ENCODE measurements around the gene OR1S2.
"Not testable (repeated sequence)": the region's sequence is repeated elsewhere in the genome, so short reads cannot be mapped to it uniquely, and the experiment has no call there.

Gene OR1S2

GRCh38 chr11:58204042-58204441 is at the start of gene OR1S2:
TSS of gene OR1S2 (minus strand) at chr11:58204142. CDS start at chr11:58204142, 0 bp downstream.
- FAIRE-seq: no peak

GRCh38 chr11:58243954-58244353 is 40.0 kb upstream of the OR1S2 start:
- peak; percentile 30 for FAIRE-seq

- FAIRE-seq: no peak
Measured at GRCh38 chr11:58227956-58228615, 24.1 kb upstream of the OR1S2 start.

- FAIRE-seq: no peak
Measured at GRCh38 chr11:58222721-58223120, 18.8 kb upstream of the OR1S2 start.

GRCh38 chr11:58216476-58216875 is 12.5 kb upstream of the OR1S2 start:
- FAIRE-seq: peak; percentile 21

- FAIRE-seq: not testable (repeated sequence)
Measured at GRCh38 chr11:58212420-58212819, 8.5 kb upstream of the OR1S2 start, which contains the start of gene OR1S1. TSS of gene OR1S1 (plus strand) at chr11:58212720.

GRCh38 chr11:58199271-58199670 is 4.7 kb downstream of the OR1S2 start:
- no peak for FAIRE-seq

GRCh38 chr11:58195939-58196338 is 8.0 kb downstream of the OR1S2 start:
- no peak for FAIRE-seq

GRCh38 chr11:58193391-58193790 is 10.6 kb downstream of the OR1S2 start:
- no peak for FAIRE-seq

GRCh38 chr11:58192229-58192628 is 11.7 kb downstream of the OR1S2 start:
- FAIRE-seq: no peak

GRCh38 chr11:58188770-58189169 is 15.2 kb downstream of the OR1S2 start, which contains the start of gene OR9Q2:
TSS of gene OR9Q2 (plus strand) at chr11:58189070. CDS start at chr11:58190491, 1,421 bp downstream.
- no peak for FAIRE-seq

- no peak for FAIRE-seq
Measured at GRCh38 chr11:58186938-58187337, 17.0 kb downstream of the OR1S2 start.

- FAIRE-seq: no peak
Measured at GRCh38 chr11:58179648-58180047, 24.3 kb downstream of the OR1S2 start.

- no peak for FAIRE-seq
Measured at GRCh38 chr11:58178444-58178843, 25.5 kb downstream of the OR1S2 start.

GRCh38 chr11:58177409-58178054 is 26.4 kb downstream of the OR1S2 start:
- FAIRE-seq: no peak

- FAIRE-seq: no peak
Measured at GRCh38 chr11:58165504-58166106, 38.3 kb downstream of the OR1S2 start.

GRCh38 chr11:58164990-58165389 is 39.0 kb downstream of the OR1S2 start:
- no peak for FAIRE-seq

- FAIRE-seq: no peak
Measured at GRCh38 chr11:58164389-58164788, 39.6 kb downstream of the OR1S2 start.

All from A204.1 (cell line).